HG02852 (cell line): Measurements from ENCODE around the gene KLF7.

Source experiments
- ATAC-seq: cut with Tn5 transposase; IDR thresholded peaks from one replicate; pipeline ENCODE4 v1.9.1; 2021; ENCODE audit warnings: mild to moderate bottlenecking, moderate library complexity; ENCODE audit not compliant: unreplicated experiment

The KLF7 gene

DNA sequence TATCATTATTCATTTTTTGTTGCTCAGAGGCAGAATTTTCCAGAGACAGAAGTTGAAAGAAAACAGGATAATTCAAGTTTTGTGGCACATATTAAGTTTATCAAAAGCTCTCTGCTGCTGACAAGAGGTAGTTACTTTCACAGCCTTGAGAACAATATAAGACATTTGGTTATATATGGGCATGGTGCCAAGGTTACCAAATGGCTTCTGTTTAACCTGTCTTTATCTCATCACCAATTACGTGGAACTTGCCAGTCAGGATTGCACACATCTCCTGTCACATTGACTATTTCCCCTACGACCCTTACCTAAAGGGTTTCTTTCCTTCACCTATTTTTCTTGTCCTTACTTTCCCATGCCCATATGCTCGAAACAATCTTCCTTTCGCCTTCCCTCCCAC lies 35.9 kb downstream of the KLF7 start:
- no peak for ATAC-seq

DNA sequence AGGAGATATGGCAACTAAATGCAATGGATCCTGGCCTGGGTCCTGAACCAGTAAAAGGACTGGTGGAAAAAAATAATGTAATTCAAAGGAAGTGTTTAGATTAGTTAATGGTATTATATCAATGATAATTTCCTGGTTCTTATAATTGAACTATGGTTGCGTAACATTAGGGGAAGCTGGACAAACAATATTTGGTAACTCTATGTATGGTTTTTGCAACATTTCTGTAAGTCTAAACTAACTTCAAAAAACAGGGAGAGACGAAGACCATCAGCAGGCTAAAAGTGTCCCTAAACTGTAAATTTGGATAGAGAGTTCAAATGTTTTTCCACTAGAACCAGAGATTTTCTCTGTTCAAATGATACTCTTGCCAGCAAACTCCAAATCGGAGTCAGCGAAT lies 36.9 kb downstream of the KLF7 start:
- ATAC-seq = no peak

DNA sequence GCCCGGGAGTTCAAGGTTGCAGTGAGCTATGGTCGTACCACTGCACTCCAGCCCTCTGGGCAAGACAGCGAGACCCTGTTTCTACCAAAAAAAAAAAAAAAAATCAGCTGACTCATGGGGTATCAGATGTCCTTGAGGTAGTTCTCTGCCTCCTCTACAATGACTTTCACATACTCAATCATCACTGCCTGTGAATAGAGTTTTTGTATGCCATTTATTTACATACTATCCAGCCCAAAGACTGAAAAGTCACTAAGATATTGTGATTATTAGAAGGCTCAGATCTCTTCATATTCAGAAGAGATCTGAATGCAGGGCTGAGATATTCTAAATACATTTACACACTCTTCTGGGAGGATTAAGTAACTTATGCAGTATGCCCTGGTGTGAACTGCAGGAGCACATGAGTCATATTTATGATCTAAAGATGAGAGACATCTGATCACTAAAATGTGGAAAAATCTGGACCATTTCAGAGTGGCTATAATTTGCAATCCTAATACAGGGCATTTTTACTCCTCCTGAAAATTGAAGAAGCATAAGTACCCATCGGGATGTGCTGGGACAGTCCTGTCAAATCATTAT lies 38.9 kb downstream of the KLF7 start:
- no peak for ATAC-seq

DNA sequence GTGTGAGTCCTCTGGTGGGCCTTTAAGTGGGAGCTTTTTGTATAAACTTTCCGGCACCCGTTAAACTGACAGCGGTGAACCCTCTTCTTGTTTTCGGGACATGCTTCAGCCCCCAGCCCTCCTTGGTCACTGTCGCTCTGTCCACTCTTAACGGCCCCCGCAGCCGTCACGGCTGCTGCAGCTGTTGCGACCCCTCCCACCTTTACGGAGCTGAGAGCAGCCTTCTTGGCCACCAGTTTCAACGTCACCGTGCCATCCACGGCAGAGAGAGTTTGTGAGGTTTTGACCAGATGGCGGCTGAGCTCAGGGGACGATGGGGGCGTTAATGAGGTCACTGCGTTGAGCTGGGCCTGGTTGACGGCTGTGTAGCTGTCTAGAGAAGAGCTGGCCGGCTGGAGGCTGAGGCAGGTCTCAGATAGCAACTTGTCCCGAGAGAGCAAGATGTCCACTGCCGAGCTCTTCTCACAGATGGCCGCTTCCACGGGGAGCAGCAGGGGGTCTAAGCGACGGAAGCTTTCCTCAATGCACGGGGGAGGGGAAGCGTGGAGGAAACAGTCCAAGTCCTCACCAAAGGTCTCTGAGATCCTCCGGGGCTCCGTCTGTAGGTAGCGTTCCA lies 41.9 kb downstream of the KLF7 start:
- ATAC-seq = no peak

DNA sequence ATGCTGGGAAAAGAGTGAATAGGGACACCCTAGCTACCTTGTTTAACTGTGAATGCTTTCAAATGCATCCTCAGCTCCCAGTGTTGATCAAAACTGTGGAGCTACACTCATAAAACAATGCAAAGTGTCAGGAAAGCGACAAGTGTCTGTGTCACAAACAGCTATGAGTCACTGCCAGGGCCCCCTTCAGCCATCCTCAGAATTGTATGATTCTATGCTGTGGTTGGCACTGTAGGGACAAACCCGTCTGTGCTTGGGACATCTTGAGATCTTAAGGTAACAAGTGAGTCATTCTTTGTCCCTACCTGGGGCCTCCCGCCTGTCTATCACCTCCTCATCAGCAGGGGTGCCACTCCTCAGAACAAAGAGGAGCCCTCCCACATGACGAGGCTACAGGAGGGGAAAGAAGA lies 42.4 kb downstream of the KLF7 start:
- ATAC-seq = no peak

DNA sequence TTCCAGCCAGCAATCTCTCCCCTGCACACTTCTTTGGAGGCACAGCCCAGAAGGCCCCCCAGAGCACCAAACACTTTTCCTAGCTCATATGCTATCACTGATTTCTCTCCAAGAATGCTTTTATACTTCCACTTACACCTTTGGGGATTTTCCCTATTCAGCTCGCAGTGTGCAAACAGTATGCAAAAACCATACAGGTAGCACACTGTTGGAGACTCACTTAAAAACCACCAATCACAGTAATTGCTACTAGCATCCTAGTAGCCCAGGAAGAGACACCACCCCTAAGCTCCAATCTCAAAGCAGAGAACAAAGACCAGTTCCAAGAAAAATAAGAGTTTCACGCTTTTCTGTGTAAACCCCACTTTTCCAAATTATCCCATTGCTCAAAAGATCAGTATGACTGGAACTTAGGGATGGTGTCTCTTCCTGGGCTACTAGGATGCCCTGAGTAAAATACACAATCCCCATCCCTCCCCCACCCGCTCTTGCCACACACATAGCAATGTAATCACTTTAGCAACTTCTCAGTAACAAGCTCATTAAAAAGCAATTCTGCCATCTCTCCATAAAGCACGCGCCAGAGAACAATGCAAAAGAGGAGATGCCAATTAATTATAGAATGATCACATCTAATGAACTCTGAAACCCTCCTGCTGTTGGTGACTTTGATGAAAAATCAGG lies 43.0 kb downstream of the KLF7 start:
- ATAC-seq = no peak

DNA sequence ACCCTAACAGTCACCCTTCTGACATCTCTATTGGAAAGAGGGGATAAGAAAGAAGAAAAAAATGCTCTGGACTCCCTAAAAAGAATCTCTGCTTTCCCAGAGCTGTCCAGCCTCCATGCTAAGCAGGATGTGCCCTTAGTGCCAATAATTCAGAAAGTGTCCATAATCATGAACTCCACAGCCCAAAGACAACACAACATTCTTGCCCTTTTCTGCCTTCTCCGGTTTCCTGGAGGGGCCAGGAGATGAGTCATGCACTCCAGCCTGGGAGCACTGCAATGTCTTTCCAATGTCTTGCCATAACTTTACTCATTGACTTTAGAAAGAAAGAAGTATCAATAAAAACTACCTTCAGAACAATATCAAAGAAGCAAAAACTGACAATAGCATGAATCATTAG lies 44.0 kb downstream of the KLF7 start:
- ATAC-seq = no peak

DNA sequence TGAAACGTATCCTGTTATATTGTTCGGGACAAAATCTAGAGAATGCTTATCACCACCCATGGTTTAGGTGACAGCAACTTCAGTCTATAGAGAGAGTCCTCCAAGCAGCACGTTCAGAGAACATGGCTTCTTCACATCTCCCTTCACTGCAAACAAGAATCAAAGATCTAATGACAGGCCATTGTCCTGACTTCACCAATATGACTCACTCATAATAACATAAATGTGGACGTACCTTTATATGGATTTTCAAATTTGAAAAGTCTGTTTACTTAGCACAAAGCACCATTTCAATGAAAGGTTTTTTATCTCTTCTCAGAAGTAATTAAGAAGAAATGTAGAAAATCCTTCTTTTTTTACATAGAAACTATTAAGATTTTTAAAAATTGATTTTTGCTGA lies 46.7 kb downstream of the KLF7 start:
- no peak for ATAC-seq

DNA sequence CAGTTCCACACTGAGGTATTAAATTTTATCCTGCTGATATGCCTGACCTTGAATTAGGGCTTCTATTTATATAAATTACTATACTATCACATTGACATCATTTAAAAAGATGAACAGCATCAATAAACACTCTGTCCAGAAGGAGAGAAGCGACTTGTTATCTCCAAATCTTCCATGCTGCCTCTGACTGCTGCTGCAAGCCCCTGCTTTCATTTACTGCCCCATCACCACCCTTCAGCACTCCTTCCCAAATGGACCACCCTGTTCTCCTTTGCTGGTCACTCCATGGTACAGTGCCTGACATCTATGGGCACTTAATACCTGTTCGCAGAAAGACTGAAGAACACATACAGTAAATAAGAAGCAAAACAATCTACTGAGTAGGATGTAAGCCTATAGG lies 48.1 kb downstream of the KLF7 start:
- ATAC-seq = no peak

DNA sequence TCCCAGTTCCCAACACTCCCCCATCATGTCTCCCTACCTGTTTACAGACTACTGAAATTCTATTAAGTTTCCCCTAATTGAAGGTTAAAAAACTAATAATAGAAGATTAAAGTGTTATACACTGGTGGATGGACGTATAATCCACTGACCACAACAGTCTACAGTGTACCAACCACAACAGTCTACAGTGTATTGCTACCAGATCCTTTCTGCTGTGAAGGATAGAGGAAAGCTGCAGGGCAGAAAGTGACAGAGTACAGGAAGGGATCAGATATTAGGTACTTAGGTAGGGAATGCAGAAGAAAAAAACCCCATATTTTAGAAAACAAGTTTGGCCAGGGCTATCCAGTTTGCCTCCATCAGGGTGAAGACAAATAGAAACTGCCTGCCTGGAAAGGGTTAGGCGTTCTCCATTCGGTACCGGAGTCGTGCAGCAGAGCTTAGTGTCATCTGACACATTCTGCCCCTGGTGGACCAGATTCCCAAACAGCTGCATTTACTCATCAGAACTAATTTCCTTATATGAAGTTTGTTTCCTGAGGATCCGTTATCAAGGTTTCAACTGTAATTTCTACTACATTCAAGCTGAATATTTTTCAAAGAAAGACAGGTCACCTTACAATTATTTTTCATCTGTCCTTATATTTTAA lies 49.9 kb downstream of the KLF7 start:
- ATAC-seq = no peak

DNA sequence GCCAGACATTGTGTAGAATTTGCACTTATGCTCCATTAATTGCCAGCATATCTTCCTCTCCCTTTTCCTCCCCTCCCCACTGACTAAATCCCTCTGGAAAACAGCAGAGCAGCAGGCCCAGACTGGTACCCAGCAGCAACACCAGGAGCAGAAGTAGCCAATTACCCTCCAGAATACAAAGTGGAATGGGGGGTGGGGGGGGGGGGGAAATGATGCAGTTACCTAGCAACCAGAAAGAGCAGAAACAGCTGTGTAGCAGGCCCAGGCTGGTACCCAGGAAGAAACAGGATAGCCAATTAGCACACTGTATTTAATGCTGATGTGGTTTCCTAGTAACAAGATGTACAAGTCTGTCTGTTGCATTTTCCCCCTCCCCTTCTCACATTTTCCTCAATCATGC lies 52.3 kb downstream of the KLF7 start:
- ATAC-seq = no peak

DNA sequence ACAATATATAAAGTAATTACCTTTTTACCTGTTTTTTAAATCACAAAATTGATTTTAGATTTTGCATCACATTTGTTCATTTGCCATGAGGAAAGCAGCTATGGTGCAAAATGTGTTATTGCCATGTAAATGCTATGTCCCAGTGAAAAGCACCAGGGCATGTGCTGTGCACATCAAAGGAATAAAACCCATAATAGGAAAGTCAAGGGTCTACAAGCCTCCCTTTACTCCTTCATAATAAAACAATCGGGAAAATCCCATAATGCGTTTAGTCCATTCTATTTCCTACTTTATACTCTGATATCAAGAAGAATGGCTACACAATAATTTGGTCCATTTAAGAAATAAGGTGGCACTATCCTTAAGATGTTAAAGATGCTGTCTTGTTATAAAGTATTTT lies 53.0 kb downstream of the KLF7 start:
- ATAC-seq = no peak

DNA sequence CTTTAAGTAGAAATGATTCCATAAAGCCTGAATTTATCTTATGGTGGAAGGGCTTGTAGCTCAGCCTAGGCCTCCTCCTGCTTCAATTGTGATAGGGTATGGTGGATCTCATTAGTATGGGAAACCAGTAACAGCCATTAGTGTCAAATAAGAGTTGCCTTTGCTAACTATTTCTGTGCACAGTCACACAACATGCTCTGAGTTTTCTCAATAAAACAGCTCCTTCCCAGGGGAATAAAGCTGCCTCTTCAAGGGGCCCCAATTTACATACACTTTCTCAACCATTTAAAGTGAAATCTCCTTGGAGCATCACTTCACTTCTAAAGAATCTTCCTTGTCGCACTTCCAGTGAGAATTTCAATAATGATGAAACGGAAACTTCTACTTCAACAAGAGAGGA lies 53.4 kb downstream of the KLF7 start:
- no peak for ATAC-seq

DNA sequence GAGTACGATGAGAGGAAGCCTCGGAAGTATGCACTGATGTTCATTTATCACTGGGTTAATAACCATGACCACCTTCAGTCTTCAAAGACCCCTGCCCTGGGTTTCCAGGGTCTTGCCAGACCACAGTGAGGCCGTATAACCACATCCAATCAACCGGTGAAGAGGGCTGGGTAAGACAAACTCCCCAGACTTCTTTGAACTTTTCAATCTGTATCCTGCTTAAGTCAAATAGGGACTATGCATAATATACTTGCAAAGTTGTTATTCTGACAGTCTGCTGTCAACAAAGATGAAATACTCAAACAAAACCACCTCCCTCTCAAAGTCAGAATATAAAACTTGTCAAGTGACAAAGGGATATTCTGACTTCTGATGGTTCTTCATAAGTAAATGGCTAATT lies 54.0 kb downstream of the KLF7 start:
- ATAC-seq = no peak

DNA sequence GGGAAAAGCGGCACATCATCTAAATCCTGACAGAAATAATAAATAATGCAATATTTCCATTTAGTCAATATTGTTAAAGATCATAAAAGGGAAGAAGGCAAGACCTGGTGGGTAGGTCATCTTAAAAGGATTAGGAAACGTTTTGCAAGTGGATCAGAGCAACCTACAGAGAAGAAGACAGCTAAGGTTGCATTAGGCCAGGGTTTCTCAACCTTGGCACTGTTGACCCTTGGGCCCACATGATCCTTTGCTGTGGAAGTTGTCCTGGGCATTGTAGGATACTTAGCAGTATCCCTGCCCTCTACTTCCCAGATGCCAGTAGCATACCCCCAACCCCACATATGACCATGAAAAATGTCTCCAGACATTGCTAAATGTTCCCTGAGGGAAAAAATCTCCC lies 55.0 kb downstream of the KLF7 start:
- no peak for ATAC-seq

DNA sequence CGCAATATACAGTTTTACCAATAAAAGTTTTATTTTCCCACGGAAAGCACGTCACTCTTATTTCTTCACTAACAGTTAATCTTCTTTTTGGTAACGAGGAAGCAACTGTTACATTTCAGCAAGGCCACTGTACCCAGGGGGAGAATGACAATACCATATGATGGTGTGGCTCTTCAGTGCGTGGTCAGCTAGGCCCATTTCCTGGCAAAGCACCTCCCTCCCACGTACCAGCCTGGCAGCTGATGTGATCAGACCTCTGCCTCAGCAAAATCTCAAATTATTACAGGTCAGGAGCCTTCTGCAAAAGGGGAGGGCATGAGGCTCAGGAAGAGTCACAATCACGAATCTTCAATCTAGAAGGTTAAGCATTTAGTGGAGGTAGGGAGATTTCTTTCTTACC lies 55.4 kb downstream of the KLF7 start:
- no peak for ATAC-seq

DNA sequence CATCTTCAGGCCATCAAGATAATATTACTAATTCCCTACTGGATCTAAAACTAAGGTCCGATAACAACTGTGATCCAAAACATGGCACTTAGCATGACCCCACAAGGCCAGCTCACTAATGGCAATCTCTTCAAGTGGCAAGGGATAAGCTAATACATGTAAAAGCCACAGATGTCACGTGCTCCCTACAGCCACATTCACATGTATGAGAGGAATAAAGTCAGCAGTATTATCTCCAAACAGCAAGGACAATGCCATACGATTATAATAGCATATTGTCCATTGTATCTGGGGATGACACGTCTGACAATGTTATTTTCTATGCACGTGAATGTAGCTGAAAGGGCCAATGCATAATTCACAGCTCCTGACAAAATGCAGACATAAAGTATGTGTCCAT lies 56.0 kb downstream of the KLF7 start:
- ATAC-seq = no peak

DNA sequence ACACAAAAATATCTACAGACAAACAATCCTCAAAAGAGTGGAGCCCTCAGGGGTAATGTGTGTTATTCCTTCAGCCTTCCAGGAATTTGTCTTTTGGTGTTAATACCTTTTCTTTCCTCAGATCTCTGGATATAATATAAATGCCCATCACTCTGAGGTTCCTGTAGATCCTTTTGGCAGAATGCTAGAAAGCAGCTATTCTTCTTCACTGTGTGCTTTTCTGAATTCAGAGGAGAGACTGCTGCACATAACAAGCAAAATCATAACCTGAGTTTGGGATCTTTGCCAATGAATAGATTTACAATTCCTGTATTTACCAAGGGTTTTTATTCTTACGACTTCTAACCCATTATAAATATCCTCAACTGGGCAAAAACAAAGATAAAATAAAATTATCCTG lies 57.3 kb downstream of the KLF7 start:
- no peak for ATAC-seq

DNA sequence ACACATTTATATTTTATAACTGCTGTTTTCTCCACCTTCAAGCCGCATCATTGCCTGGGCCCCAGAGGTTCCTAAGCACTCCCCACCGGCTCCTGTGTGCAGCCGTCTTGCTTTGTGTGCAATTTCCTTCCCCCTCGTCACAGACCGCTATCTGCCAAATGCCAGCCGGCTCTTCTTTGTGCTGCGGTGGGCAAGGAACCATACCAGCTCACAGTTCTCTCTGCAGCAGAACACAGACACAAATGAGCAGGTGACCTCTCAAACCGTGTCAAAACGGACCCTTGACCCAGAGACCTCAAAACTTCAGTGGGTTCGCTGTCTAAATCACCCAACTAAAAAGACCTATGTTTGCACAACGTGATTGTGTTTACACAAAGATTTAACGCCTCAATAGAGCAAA lies 58.2 kb downstream of the KLF7 start:
- ATAC-seq = no peak

DNA sequence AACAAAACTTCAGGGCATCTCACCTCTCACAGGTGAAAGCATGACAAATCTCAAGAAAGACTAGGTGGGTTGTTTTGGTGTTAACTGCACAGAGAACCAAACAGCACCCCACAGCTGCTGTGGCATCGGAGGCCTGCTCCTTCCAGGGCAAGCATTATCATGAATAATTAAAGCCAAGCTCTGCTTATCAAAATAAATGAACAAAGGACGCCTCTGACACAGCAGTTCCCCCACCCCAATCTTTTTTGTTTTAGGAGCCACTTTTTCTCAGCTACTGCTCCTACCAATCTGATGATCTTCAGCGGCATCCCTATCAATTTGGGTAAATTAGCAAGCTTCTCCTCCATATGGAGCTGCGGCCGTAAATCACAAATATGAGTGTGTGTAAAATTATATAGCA lies 58.6 kb downstream of the KLF7 start:
- no peak for ATAC-seq

DNA sequence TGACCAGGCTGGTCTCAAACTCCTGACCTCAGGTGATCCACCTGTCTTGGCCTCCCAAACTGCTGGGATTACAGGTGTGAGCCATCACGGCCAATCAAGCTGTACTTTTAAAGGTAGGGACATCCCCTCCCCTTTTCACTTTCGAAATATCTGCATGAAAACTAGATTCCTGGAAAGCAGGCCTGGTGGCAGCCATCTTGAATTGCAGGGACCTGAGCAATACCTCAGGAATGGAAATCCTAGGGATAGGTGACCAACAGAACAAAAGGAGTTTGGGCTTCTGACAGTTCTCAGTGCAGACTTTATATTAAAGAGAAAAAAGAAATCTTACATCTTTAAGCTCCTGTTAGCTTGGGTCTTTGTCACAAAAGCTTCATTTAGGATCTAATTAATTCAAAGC lies 62.6 kb downstream of the KLF7 start:
- ATAC-seq = no peak

DNA sequence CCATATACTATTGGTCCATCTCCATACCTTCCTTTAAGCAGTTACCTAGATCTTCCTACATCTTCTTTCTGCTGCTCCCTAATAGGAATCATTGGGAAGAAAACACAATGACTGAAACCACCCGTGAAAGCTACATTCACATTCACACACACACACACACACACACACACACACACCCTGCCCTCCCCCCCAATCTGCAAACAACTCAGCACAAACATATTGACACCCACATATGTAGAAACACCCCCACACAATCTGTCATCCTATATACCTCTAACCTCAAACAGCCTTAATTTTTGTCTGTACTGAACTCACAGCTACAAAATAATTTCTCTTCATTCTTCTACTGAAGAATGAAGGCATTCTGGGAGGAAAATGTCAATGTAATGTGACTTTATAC lies 63.8 kb downstream of the KLF7 start:
- ATAC-seq = no peak
